ENCODE measurements around the gene ARID4B.

DNA sequence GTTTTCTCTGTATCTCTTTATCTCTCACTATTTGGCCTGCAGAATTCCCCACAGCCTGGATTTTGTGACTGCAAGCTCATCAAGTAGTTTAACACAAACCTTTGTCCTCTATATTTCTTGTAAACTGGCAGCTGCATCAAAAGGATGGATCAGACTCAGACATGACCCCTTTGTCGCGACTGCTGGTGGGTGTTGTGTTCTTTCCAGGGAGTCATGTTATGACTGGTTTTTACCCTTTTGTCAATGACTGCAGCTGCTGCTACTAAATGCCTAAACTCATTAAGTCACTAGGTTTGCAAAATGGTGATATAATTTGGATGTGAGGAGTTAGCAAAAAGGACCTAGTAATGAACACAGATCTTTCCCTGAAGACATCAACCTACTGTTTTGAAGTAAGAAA, 189.2 kb downstream of the ARID4B start:
- TF ChIP-seq, protein P1, sequence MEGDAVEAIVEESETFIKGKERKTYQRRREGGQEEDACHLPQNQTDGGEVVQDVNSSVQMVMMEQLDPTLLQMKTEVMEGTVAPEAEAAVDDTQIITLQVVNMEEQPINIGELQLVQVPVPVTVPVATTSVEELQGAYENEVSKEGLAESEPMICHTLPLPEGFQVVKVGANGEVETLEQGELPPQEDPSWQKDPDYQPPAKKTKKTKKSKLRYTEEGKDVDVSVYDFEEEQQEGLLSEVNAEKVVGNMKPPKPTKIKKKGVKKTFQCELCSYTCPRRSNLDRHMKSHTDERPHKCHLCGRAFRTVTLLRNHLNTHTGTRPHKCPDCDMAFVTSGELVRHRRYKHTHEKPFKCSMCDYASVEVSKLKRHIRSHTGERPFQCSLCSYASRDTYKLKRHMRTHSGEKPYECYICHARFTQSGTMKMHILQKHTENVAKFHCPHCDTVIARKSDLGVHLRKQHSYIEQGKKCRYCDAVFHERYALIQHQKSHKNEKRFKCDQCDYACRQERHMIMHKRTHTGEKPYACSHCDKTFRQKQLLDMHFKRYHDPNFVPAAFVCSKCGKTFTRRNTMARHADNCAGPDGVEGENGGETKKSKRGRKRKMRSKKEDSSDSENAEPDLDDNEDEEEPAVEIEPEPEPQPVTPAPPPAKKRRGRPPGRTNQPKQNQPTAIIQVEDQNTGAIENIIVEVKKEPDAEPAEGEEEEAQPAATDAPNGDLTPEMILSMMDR (conservative IDR thresholded peaks at IDR 0.05; ENCODE audit: low read length), result no peak
- TF ChIP-seq EZH2phosphoT487 (IDR thresholded peaks at IDR 0.05; ENCODE audit: borderline replicate concordance, low read depth, low read length), result no peak
